Psoas muscle (tissue), 8 donors: ENCODE results near the gene TNPO2. TPM values are rescaled to one million over a fixed set of nuclear protein-coding genes. Genes with fewer than 3 reads are reported as not detected.

Source experiments
- ATAC-seq, 4 donors: fragments of 200-7000 bp; cut with Tn5 transposase; one replicate each; pipeline ENCODE4 v1.9.1; 2020; ENCODE audit warnings: moderate library complexity in 3 of 4, mild to moderate bottlenecking in 2 of 4
- DNase-seq, 2 donors: peaks; one replicate each; pipeline ENCODE4 v3.0.0-alpha.2; 2020
- H3K27ac ChIP-seq: fragments of 200-600 bp; one replicate; pipeline ENCODE4 v1.8.0; 2022
- H3K27me3 ChIP-seq, 3 donors: fragments of 200-600 bp in 1 of 3; one replicate each; pipeline versions ENCODE4 v1.6.1 to v1.8.0; 2013 to 2022; ENCODE audit warnings: low read length in 2 of 3, mild to moderate bottlenecking in 2 of 3, moderate library complexity in 1 of 3; ENCODE audit not compliant: insufficient read depth in 3 of 3
- H3K36me3 ChIP-seq, 2 donors: fragments of 200-600 bp in 1 of 2; one replicate each; pipeline versions ENCODE4 v1.6.1 to v1.8.0; 2013 to 2022; ENCODE audit warnings: low read depth in 1 of 2, mild to moderate bottlenecking in 1 of 2, moderate library complexity in 1 of 2; ENCODE audit not compliant: insufficient read depth in 1 of 2
- H3K4me1 ChIP-seq: fragments of 200-600 bp; one replicate; pipeline ENCODE4 v1.8.0; 2022
- H3K4me3 ChIP-seq: fragments of 200-600 bp; one replicate; pipeline ENCODE4 v1.8.0; 2022; ENCODE audit warnings: mild to moderate bottlenecking
- H3K9me3 ChIP-seq: fragments of 200-600 bp; one replicate; pipeline ENCODE4 v1.8.0; 2022
- CTCF ChIP-seq: fragments of 200-600 bp; IDR thresholded peaks from one replicate; pipeline ENCODE4 v1.8.0; 2022; ENCODE audit warnings: antibody characterized with exemption
- WGBS, 3 donors: extraction: QIAGEN DNeasy Blood & Tissue Kit; methylation state at CpG; one replicate each; pipeline versions ENCODE4 v1.1.6 to v1.1.7; 2013; 5-methylcytosine and 5-hydroxymethylcytosine counted together
- intact Hi-C, 2 donors: fragments of 100-400 bp; cut with DNase I; formaldehyde crosslinking; loops; one replicate each; pipeline versions ENCODE4 v1.11.0 to v1.14.2; 2022
- polyA plus RNA-seq, 3 donors: library from polyadenylated mRNA; stranded (reverse); fragments of 200-250 nt; gene quantifications; one replicate each; pipeline ENCODE4 v1.2.3, GENCODE V29; 2013
- total RNA-seq, 4 donors: library from RNA; stranded (reverse); fragmentation: NEBNext Ultra II Directional in 2 of 4; extraction: Animal tissue kit (Norgen Biotek cat#: 25700) in 2 of 4; gene quantifications; one replicate each; pipeline versions ENCODE4 v1.2.1 to v1.2.4, GENCODE V29; 2021 to 2023
- donor health status: healthy with polysubstance abuse.
- donor health status: DM: no; HTN: no; CAD: no; lungs with moderate emphysema.
- donor health status: Bipolar disorder and iron deficiency.
- donor health status: healthy.
- donor health status: DM: yes; HTN: yes; CAD: no.
- donor health status: DM: no; HTN: no; CAD: no.
- donor health status: DM: no; HTN: no; CAD: no.
- donor health status: DM: yes; HTN: yes; CAD: no.

The TNPO2 gene
- total and polyA plus RNA-seq, 7 donors = 17.4 to 48.1 (median 31.2) TPM

GRCh38 chr19:12721656-12722565 is 1.8 kb downstream of the TNPO2 start:
- H3K36me3 ChIP-seq = peaks cover 0 to 28% of the 10 kb centered on the region in 2 donors
- no peak for TF ChIP-seq CTCF
- 1% methylated on average over 61 to 65 of the region's 65 CpGs for WGBS, 3 donors
- intact Hi-C loops = loop anchor here in 1 of 2 donors (5.0 kb wide), 3 partner anchors 40 to 125 kb away; partner anchors contain the start of gene DHPS
- no peaks in the 10 kb centered on the region for H3K27me3 ChIP-seq
- DNase-seq (peak; percentile 78 to 88), ATAC-seq (peak; percentile 57 to 77 (median 64))
- H3K27ac ChIP-seq = peak overlapping the region; percentile 92
- H3K4me1 ChIP-seq = peaks cover 27% of the 10 kb centered on the region
- no peaks in the 10 kb centered on the region for H3K9me3 ChIP-seq
- peak overlapping the region; percentile 87 for H3K4me3 ChIP-seq

GRCh38 chr19:12720851-12721655 is 2.7 kb downstream of the TNPO2 start:
- peaks cover 0 to 36% of the 10 kb centered on the region in 2 donors for H3K36me3 ChIP-seq
- peak; percentile 33 to 60 for DNase-seq
- peak overlapping the region; percentile 87 for H3K4me3 ChIP-seq
- TF ChIP-seq CTCF = no peak
- no peaks in the 10 kb centered on the region for H3K27me3 ChIP-seq
- H3K9me3 ChIP-seq = no peaks in the 10 kb centered on the region
- intact Hi-C loops = loop anchor here in 1 of 2 donors (5.0 kb wide), 3 partner anchors 39 to 126 kb away; partner anchors contain the start of gene DHPS
- H3K4me1 ChIP-seq = peaks cover 27% of the 10 kb centered on the region
- peak overlapping the region; percentile 92 for H3K27ac ChIP-seq
- peak; percentile 7 to 10 (median 9) for ATAC-seq
- 1 to 2% (median 2%) methylated on average over 17 to 59 of the region's 59 CpGs for WGBS, 3 donors

- no peaks in the 10 kb centered on the region for H3K27me3 ChIP-seq
- ATAC-seq (no peak), DNase-seq (no peak)
- H3K4me1 ChIP-seq = peaks cover 27% of the 10 kb centered on the region
- H3K4me3 ChIP-seq = peak overlapping the region; percentile 87
- H3K9me3 ChIP-seq = no peaks in the 10 kb centered on the region
- peak overlapping the region; percentile 92 for H3K27ac ChIP-seq
- H3K36me3 ChIP-seq = peaks cover 0 to 44% of the 10 kb centered on the region in 2 donors
- intact Hi-C loops = loop anchor here in 1 of 2 donors (5.0 kb wide), 3 partner anchors 38 to 127 kb away; partner anchors contain the start of gene DHPS
- 71 to 85% (median 74%) methylated on average over 10 of the region's 10 CpGs for WGBS, 3 donors
- no peak for TF ChIP-seq CTCF
Observed at GRCh38 chr19:12720296-12720695, 3.4 kb downstream of the TNPO2 start.

- intact Hi-C loops = no loop called here
- ATAC-seq (no peak), DNase-seq (no peak)
- Histone ChIP-seq H3K27me3 (no peaks in the 10 kb centered on the region), H3K36me3 (peaks cover 4 to 84% of the 10 kb centered on the region in 2 donors), H3K4me3 (no peak overlapping the region), H3K27ac (no peak overlapping the region), H3K9me3 (no peaks in the 10 kb centered on the region), H3K4me1 (peaks cover 26% of the 10 kb centered on the region)
- TF ChIP-seq CTCF = no peak
- WGBS, 3 donors = 96 to 98% (median 97%) methylated on average over 3 of the region's 3 CpGs
Observed at GRCh38 chr19:12715929-12716328, 7.8 kb downstream of the TNPO2 start.
